A549 (cell line): ENCODE results near the gene CEMP1. TPM values are rescaled to one million over a fixed set of nuclear protein-coding genes. Genes with fewer than 3 reads are reported as not detected.

ENCODE experiments used
- CBX8 ChIP-seq: fragments of 200-600 bp; sonication (generic); IDR thresholded peaks from 2 replicates; pipeline ENCODE4 v1.6.1; 2016
- ESRRA ChIP-seq: fragments of 150-350 bp; IDR thresholded peaks from 2 replicates; pipeline ENCODE4 v1.6.1; 2014; ENCODE audit warnings: mild to moderate bottlenecking, low read length, borderline replicate concordance
- FOSB ChIP-seq: fragments of 250-450 bp; sonication (Bioruptor Pico); IDR thresholded peaks from 2 replicates; pipeline ENCODE4 v1.5.0; 2020; ENCODE audit warnings: mild to moderate bottlenecking, moderate library complexity
- HOXA7 ChIP-seq: fragments of 250-450 bp; sonication (Bioruptor Pico); IDR thresholded peaks from 2 replicates; pipeline ENCODE4 v1.5.0; 2020; ENCODE audit warnings: mild to moderate bottlenecking, moderate library complexity
- HOXB5 ChIP-seq: fragments of 250-450 bp; sonication (Bioruptor Pico); IDR thresholded peaks from 2 replicates; pipeline ENCODE4 v1.5.0; 2020; ENCODE audit warnings: mild to moderate bottlenecking, moderate library complexity
- JUNB ChIP-seq: fragments of >200 bp; sonication (Bioruptor Twin); formaldehyde crosslinking; IDR thresholded peaks from 2 replicates; pipeline ENCODE4 v1.6.1; 2016
- KDM1A ChIP-seq: fragments of 200-600 bp; sonication (generic); IDR thresholded peaks from 2 replicates; pipeline ENCODE4 v1.6.1; 2016; ENCODE audit warnings: low read depth, mild to moderate bottlenecking
- MAFK ChIP-seq: fragments of 450-650 bp; IDR thresholded peaks from 2 replicates; pipeline ENCODE4 v1.6.1; 2014; ENCODE audit not compliant: partially characterized antibody
- MAZ ChIP-seq: fragments of 150-350 bp; IDR thresholded peaks from 2 replicates; pipeline ENCODE4 v1.6.1; 2014; ENCODE audit warnings: antibody characterized with exemption, low read depth, low read length, borderline replicate concordance
- MYC ChIP-seq: IDR thresholded peaks from 2 replicates; pipeline ENCODE4 v1.6.1; 2012; ENCODE audit warnings: mild to moderate bottlenecking, inconsistent platforms, low read length, improper control_type of control experiment, borderline replicate concordance
- NR3C1 ChIP-seq: fragments of >200 bp; sonication (Bioruptor Twin); formaldehyde crosslinking; IDR thresholded peaks from 3 replicates; pipeline ENCODE4 v1.6.1; 2017
- POLR2AphosphoS2 ChIP-seq: conservative IDR thresholded peaks from 2 replicates; pipeline ENCODE4 v1.6.1; 2012; ENCODE audit warnings: low read length, improper control_type of control experiment, inconsistent platforms
- RARB ChIP-seq: fragments of 250-450 bp; sonication (Bioruptor Pico); IDR thresholded peaks from 2 replicates; pipeline ENCODE4 v1.8.0; 2021; ENCODE audit warnings: mild to moderate bottlenecking, moderate library complexity
- ZFP36 ChIP-seq: fragments of 450-650 bp; IDR thresholded peaks from 2 replicates; pipeline ENCODE4 v1.6.1; 2014; ENCODE audit warnings: borderline replicate concordance; ENCODE audit not compliant: partially characterized antibody
- polyA plus RNA-seq, 4 experiments: library from polyadenylated mRNA; depleted of rRNA in 3 of 4; stranded (reverse); fragments of >200 nt; fragmentation: RNase III in 1 of 4; extraction: RNeasy Plus Mini Kit Qiagen cat#74134 plus additional on column Dnase treatment in 1 of 4; gene quantifications; 2 replicates in 3 of 4; 3 replicates in 1 of 4; pipeline ENCODE4 v1.2.3, GENCODE V29; 2011 to 2017
- TF ChIP-seq, protein P1 (sequence below): fragments of >200 bp; sonication (Bioruptor Twin); formaldehyde crosslinking; IDR thresholded peaks from 3 replicates; pipeline ENCODE4 v1.6.1; 2016
- TF ChIP-seq, protein P2 (sequence below): fragments of 450-650 bp; IDR thresholded peaks from 2 replicates; pipeline ENCODE4 v1.6.1; 2014; ENCODE audit warnings: antibody characterized with exemption
- TF ChIP-seq, protein P3 (sequence below): fragments of 250-450 bp; sonication (Bioruptor Pico); IDR thresholded peaks from 2 replicates; pipeline ENCODE4 v1.5.0; 2021; ENCODE audit warnings: mild to moderate bottlenecking, moderate library complexity, borderline replicate concordance
- TF ChIP-seq, protein P4 (sequence below): IDR thresholded peaks from 2 replicates; pipeline ENCODE4 v1.6.1; 2012
- TF ChIP-seq, protein P5 (sequence below): fragments of >200 bp; sonication (Bioruptor Twin); formaldehyde crosslinking; IDR thresholded peaks from 3 replicates; pipeline ENCODE4 v1.5.1; 2016
- TF ChIP-seq, protein P6 (sequence below): fragments of 200-600 bp; sonication (generic); IDR thresholded peaks from 2 replicates; pipeline ENCODE4 v1.6.1; 2016; ENCODE audit warnings: antibody characterized with exemption, mild to moderate bottlenecking, moderate library complexity

Gene CEMP1
- polyA plus RNA-seq, 2 of the 4 experiments (the other 2 are of a cell fraction) = not detected

DNA sequence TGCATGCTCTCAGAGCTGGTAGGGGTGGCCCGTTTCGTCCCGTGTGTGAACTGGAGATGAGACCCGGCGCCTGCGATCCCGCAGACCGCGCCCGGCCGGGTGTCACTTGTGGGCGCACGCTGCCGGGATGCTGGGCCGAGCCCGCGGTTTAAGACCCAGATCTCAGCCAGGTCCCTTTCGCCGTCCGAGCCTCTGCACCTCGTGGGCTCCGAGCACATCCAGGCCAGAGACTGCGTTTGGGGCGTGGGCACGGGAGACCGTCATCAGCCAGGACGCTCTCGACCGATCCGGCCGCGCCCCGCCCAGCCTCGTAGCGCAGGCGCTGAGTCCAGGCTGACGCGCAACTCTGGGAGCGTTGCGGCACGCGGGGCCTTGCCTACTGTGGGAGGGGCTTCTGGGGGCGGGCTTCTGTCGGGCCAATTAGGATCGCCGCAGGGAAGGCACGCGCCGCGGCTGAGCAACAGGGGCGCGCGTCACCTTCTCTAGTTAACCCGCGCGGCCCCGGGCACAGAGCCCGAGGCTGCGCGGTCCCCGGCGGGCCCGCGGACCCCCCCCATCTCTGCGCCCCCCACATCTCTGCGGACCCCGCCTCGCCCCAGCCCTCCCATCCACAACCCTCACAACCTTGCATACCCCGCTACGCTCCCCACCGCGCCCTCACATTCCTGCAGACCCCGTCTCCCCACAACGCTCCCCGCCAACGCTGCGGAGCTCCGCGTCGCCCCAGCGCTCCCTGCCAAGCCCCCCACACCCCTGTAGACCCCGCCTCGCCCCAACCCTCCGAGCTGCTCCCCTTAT, 687 bp upstream of the CEMP1 start (continued):
- TF ChIP-seq, protein P1, sequence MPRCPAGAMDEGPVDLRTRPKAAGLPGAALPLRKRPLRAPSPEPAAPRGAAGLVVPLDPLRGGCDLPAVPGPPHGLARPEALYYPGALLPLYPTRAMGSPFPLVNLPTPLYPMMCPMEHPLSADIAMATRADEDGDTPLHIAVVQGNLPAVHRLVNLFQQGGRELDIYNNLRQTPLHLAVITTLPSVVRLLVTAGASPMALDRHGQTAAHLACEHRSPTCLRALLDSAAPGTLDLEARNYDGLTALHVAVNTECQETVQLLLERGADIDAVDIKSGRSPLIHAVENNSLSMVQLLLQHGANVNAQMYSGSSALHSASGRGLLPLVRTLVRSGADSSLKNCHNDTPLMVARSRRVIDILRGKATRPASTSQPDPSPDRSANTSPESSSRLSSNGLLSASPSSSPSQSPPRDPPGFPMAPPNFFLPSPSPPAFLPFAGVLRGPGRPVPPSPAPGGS = peak; percentile 71; the same call in 2 of the 3 replicates
- TF ChIP-seq POLR2AphosphoS2 (no peak), KDM1A (no peak), JUNB (no peak), MAFK (no peak), ZFP36 (no peak), FOSB (CRISPR knock-in tag) (no peak), CBX8 (no peak), HOXB5 (CRISPR knock-in tag) (no peak), MAZ (no peak), HOXA7 (no peak), RARB (CRISPR knock-in tag) (no peak), MYC (no peak; the same call in 1 of the 2 replicates), ESRRA (no peak), NR3C1 (no peak)
- TF ChIP-seq, protein P2, sequence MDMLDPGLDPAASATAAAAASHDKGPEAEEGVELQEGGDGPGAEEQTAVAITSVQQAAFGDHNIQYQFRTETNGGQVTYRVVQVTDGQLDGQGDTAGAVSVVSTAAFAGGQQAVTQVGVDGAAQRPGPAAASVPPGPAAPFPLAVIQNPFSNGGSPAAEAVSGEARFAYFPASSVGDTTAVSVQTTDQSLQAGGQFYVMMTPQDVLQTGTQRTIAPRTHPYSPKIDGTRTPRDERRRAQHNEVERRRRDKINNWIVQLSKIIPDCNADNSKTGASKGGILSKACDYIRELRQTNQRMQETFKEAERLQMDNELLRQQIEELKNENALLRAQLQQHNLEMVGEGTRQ = peak; percentile 72
- TF ChIP-seq, protein P3, sequence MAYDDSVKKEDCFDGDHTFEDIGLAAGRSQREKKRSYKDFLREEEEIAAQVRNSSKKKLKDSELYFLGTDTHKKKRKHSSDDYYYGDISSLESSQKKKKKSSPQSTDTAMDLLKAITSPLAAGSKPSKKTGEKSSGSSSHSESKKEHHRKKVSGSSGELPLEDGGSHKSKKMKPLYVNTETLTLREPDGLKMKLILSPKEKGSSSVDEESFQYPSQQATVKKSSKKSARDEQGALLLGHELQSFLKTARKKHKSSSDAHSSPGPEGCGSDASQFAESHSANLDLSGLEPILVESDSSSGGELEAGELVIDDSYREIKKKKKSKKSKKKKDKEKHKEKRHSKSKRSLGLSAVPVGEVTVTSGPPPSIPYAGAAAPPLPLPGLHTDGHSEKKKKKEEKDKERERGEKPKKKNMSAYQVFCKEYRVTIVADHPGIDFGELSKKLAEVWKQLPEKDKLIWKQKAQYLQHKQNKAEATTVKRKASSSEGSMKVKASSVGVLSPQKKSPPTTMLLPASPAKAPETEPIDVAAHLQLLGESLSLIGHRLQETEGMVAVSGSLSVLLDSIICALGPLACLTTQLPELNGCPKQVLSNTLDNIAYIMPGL (CRISPR knock-in tag) = no peak
- TF ChIP-seq, protein P4, sequence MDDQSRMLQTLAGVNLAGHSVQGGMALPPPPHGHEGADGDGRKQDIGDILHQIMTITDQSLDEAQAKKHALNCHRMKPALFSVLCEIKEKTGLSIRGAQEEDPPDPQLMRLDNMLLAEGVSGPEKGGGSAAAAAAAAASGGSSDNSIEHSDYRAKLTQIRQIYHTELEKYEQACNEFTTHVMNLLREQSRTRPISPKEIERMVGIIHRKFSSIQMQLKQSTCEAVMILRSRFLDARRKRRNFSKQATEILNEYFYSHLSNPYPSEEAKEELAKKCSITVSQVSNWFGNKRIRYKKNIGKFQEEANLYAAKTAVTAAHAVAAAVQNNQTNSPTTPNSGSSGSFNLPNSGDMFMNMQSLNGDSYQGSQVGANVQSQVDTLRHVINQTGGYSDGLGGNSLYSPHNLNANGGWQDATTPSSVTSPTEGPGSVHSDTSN = peak; percentile 76; the same call in 1 of the 2 replicates
- TF ChIP-seq, protein P5, sequence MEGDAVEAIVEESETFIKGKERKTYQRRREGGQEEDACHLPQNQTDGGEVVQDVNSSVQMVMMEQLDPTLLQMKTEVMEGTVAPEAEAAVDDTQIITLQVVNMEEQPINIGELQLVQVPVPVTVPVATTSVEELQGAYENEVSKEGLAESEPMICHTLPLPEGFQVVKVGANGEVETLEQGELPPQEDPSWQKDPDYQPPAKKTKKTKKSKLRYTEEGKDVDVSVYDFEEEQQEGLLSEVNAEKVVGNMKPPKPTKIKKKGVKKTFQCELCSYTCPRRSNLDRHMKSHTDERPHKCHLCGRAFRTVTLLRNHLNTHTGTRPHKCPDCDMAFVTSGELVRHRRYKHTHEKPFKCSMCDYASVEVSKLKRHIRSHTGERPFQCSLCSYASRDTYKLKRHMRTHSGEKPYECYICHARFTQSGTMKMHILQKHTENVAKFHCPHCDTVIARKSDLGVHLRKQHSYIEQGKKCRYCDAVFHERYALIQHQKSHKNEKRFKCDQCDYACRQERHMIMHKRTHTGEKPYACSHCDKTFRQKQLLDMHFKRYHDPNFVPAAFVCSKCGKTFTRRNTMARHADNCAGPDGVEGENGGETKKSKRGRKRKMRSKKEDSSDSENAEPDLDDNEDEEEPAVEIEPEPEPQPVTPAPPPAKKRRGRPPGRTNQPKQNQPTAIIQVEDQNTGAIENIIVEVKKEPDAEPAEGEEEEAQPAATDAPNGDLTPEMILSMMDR = no peak
- TF ChIP-seq, protein P6, sequence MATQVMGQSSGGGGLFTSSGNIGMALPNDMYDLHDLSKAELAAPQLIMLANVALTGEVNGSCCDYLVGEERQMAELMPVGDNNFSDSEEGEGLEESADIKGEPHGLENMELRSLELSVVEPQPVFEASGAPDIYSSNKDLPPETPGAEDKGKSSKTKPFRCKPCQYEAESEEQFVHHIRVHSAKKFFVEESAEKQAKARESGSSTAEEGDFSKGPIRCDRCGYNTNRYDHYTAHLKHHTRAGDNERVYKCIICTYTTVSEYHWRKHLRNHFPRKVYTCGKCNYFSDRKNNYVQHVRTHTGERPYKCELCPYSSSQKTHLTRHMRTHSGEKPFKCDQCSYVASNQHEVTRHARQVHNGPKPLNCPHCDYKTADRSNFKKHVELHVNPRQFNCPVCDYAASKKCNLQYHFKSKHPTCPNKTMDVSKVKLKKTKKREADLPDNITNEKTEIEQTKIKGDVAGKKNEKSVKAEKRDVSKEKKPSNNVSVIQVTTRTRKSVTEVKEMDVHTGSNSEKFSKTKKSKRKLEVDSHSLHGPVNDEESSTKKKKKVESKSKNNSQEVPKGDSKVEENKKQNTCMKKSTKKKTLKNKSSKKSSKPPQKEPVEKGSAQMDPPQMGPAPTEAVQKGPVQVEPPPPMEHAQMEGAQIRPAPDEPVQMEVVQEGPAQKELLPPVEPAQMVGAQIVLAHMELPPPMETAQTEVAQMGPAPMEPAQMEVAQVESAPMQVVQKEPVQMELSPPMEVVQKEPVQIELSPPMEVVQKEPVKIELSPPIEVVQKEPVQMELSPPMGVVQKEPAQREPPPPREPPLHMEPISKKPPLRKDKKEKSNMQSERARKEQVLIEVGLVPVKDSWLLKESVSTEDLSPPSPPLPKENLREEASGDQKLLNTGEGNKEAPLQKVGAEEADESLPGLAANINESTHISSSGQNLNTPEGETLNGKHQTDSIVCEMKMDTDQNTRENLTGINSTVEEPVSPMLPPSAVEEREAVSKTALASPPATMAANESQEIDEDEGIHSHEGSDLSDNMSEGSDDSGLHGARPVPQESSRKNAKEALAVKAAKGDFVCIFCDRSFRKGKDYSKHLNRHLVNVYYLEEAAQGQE = no peak
